ENCODE data around the gene NEK8.
"Not testable (repeated sequence)": the region's sequence is repeated elsewhere in the genome, so short reads cannot be mapped to it uniquely, and the experiment has no call there.

Gene NEK8

GRCh38 chr17:28722417-28723158 lies 6.0 kb upstream of the NEK8 start:
- peak overlapping the region; percentile 85 for H3K4me3 ChIP-seq (ENCODE audit: low read depth, low read length)
- no peak for TF ChIP-seq CTCF (IDR thresholded peaks at IDR 0.05; ENCODE audit: borderline replicate concordance, insufficient read depth, low read depth, low read length)

GRCh38 chr17:28723159-28723835 lies 5.3 kb upstream of the NEK8 start:
- TF ChIP-seq CTCF (IDR thresholded peaks at IDR 0.05; ENCODE audit: borderline replicate concordance, insufficient read depth, low read depth, low read length), result no peak
- peak overlapping the region; percentile 85 for H3K4me3 ChIP-seq (ENCODE audit: low read depth, low read length)

- H3K4me3 ChIP-seq (ENCODE audit: low read depth, low read length), result not testable (repeated sequence)
These were observed 4.6 kb upstream of the NEK8 start for GRCh38 chr17:28723836-28724499.

GRCh38 chr17:28724500-28725165 lies 4.0 kb upstream of the NEK8 start:
- no peak for TF ChIP-seq CTCF (IDR thresholded peaks at IDR 0.05; ENCODE audit: borderline replicate concordance, insufficient read depth, low read depth, low read length)
- peak overlapping the region; percentile 83 for H3K4me3 ChIP-seq (ENCODE audit: low read depth, low read length)

GRCh38 chr17:28725166-28725659 lies 3.4 kb upstream of the NEK8 start:
- H3K4me3 ChIP-seq (ENCODE audit: low read depth, low read length), result peak overlapping the region; percentile 83
- TF ChIP-seq CTCF (IDR thresholded peaks at IDR 0.05; ENCODE audit: borderline replicate concordance, insufficient read depth, low read depth, low read length), result 0 out of 2 replicates have a peak, but pooled peaks have one; percentile 17

GRCh38 chr17:28725660-28726225 lies 2.8 kb upstream of the NEK8 start:
- peak overlapping the region; percentile 83 for H3K4me3 ChIP-seq (ENCODE audit: low read depth, low read length)
- TF ChIP-seq CTCF (IDR thresholded peaks at IDR 0.05; ENCODE audit: borderline replicate concordance, insufficient read depth, low read depth, low read length), result no peak

GRCh38 chr17:28726226-28726626 lies 2.4 kb upstream of the NEK8 start, which contains the start of gene TLCD1:
Gene TLCD1, minus strand, starts transcription at chr17:28726233. Its CDS starts 136 bp downstream, at chr17:28726097.
- H3K4me3 ChIP-seq (ENCODE audit: low read depth, low read length), result peak within 1 kb of the TSS; percentile 83
- TF ChIP-seq CTCF (IDR thresholded peaks at IDR 0.05; ENCODE audit: borderline replicate concordance, insufficient read depth, low read depth, low read length), result no peak
